ENCODE data around the gene CHRM4.

CHRM4 gene

DNA sequence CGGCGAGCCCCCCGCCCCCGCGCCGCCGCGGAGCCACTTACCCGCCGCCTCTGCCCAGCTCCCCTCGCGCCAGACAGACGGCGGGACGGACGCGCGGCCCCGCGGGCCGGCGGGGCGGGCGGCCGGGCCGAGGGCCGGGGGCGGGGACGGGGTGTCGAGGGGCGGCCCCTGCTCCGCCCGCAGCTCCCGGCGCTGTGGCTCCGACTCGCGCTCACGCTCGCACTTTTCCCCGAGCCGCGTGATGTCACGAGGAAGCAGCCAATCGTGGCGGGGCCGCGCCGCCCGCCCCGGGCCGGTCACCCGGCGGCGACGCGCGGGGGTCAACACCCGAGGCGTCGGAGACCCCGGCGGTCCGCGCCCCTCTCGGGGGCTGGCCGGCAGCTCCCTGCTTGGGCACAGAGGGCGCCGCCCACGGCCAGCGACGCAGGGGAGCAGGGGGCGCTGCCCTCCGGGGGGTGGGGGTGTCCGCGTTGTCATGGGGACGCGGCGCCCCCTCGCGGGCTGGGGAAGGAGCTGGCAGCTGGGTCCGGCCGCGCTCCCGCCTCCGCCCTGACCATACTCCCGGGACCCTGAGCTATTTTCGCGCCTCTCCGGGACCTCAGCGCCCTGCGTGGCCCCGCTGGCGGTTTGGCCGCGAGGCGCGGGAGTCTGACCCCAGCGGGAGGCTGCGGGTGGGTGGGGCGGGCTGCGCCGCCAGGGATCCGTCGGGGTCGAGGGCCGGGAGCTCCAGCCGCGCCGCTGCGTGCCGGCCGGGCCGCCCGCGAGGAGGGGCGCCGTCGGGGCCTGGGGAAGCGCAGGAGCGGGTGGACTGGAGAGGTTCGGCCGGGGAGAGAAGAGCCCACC lies at the start of gene CHRM4:
CHRM4 (minus strand) TSS at position 199 of the 843 bp plus-strand sequence. CDS start 5,219 bp downstream, outside the sequence.
- DNase-seq (ENCODE audit: low read depth in 2 of 2): no peak

DNA sequence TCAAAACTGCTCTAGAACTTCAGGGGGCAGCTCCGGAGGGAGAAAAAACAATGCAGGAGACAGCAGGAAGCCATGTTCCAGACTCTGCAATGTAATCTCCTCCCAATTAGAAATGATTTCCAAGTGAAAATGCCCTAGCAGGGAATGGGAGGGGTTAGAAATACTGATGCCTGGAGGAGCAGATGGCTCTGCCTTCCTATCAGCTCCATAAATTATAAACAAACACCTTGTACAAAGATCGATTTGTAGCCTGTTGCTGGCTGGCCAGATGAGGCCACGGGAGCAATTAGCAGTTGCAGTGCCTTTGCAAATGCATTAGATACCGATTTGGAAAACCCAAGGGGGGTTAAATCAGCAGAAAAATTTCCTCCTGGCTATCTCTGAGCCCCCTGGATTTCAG lies 46.6 kb upstream of the CHRM4 start:
- no peak for DNase-seq (ENCODE audit: low read depth in 2 of 2)

DNA sequence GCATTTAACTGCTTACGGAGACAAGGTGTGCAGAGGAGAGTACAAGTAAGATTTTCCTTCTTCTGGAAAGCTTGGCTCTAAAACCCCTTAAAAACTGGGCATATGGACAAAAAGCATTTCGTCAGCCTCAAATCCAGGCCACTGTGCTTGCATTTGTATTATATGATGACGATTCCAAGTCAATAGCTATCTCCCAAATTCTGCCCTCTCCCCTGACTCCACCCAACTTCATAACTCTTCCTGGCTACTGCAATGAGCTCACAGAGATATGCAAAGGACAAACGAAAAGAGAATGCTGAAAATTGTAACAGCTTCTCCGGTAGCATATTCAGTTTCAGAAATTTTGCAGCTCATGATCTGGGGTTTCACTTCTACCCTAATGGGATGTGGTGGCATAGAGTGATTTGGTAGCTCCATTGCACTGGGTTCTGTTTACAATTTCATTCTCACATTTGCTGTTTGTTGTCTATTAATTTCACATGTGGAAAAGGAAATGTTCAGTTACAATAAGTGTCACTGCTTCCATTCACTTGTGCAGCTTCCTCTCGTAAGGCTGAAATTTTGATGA lies 45.6 kb upstream of the CHRM4 start:
- no peak for DNase-seq (ENCODE audit: low read depth in 2 of 2)

DNA sequence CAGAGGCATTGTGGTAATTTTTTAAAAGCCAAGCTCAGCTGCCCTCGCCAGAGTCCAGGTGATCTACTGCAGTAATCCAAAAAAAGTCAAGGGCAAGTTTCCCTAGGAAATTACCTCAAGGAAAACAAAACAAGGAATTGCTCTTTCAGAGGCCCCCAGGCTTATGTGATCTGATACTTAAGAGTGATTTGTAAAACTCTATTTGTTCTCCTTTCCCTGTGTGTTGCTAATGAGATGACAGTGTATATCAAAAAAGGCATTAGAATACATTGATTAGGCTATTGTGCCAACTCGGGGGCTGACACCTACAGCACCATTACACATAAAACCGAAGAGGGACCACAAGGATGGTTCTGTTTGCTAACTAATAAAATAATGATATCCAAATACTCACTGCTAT lies 44.5 kb upstream of the CHRM4 start:
- DNase-seq (ENCODE audit: low read depth in 2 of 2): no peak

DNA sequence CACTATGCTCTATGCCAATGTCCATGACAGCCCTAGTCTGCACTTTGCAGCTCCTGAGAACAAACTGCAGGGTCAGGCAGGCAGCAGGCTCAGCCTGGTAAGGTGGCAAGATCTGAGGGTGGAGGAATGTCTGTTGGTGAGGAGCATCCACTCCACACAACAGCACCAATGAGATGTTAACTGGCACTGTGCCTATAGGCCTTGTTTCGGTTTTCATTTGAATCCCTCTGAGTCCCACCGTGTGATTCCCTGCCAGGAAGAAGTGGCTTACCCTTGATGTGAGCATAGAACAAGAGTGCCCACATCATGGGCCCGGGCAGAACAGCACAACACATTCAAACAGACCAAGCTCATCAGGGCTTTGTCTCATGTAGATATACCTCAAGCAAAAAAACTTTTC lies 44.1 kb upstream of the CHRM4 start:
- DNase-seq (ENCODE audit: low read depth in 2 of 2): no peak

DNA sequence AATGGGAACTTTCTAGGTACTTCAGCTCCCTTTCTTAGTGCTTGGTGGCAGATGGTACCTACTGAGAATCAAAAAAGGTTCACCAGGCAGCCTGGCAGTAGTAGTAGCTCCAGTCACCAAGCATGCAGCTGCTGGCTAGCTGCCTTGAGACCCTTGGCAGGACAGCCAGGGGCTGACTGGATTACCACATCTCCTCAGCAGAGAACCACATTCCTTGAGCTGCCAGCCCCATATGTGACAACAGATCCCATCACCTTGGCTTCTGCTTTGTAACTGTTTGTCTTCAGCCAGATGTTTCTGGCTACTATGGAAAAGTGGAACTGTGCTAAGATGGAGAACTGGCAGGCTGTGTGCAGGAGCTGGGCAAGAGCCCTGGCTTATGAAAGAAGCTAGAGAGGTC lies 39.6 kb upstream of the CHRM4 start:
- DNase-seq (ENCODE audit: low read depth in 2 of 2): no peak

DNA sequence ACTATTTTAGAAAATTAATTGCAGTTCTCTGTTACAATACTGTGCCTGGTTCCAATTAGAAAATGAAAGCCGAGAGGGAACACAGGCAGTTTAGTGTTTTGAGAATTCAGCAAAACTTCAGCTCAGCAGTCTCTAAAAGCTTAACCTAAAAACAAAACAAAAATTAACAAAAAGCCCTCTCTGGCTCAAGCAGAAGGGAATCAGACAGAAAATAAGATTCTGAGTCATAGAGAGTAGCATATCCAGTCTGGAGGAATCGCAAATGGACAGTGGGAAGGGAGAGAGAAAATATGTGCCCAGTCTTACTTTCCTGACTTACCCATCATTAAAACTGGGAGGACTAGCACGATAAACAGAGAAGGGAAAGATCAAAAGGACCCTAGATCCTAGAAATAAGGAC lies 38.1 kb upstream of the CHRM4 start:
- no peak for DNase-seq (ENCODE audit: low read depth in 2 of 2)

DNA sequence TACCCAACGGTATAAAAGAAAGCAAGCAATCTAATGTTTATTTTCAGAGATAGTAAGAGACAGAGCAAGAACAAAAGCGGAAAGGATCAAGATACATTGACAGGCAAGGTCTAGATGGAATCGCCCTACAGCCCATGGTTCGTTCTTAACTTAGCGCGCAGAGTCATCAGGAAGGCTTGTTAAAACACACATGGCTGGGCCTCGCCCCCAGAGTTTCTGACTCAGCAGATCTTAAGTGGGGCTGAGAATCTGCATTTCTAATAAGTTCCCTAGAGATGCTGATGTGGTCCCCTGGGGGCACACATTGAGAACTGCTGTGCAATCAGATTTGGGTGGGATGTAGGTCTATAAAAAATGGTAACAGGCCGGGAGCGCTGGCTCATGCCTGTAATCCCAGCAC lies 35.8 kb upstream of the CHRM4 start:
- no peak for DNase-seq (ENCODE audit: low read depth in 2 of 2)

DNA sequence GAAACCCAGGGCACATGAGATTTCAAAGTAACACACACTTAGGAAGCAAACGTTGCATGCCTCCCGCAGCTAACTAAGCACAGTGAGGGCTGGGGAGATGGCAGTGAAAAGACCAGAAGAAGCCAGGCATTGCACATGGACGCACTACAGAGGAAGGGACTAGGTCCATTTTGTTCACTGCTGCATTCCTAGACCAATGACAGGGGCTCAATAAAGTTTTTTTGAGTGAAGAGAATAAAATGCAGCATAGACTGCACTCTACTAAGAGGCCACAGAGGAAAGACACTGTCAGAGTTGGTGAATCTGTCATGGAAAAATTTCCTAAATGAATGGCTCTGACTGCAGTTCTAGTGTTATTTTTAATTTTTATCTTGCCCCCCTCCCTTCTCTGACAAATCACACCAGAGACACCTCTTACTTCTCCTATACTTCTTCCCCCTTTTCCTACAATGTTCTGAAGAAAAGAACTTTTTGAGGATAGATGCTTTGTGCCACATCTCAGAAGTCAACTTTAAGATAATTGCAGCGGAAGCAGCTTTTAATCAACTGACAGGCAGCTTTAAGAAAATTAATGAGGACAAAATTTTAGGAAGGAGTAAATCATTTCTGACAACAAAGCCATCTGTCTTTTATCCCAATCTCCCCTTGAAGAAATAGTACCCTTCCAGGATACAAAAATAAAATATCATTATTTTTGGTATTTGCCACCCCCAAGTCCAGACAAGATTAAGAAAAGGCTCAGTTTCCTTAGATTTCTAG lies 34.8 kb upstream of the CHRM4 start:
- no peak for DNase-seq (ENCODE audit: low read depth in 2 of 2)

DNA sequence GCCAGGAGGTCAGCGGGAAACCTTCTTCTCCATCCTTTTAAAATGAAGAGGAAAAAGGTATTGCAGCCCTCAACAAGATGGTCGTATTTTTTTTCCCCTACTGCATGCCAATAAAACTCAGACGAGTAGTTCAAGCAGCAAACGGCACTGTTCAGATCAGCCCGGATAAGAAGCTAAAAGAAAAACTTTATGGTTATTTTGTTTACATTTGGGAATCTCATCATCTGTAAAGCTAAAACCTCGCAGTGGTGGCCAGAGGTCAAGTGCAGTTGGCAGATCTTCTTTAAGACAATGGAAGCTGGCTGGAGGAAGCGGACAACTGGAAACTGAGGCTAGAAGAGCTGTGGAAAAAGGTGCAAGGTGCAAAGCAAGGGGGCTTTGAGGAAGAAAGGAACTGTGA lies 31.0 kb upstream of the CHRM4 start:
- DNase-seq (ENCODE audit: low read depth in 2 of 2): no peak

DNA sequence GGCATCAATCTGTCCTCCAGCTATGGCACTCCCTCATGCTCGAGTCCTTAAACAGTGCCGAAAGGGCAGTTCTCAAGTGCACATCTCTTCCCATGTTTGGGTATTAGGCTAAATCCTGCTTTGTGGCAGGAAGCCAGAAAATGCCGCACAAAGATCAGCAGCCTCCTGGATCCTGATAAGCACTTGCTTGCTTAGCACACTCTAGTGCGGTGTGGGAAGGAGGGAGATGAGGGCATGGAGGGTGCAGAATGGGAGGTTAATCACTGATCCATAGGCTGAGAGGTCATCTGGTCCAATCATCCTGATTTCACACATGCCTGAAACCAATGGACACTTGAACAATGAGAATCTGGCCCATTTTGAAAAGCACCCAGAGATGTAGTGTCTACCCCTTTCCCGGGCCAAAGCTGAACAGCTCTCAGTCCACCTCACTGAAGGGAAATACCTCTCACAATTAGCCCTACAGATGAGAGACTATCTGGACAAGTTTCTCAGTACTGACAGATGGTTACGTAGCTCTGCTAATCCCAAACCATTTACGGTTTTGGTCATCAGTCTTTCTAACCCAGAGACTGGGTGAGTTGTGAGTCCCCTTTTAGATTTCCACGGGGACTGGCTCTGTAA lies 29.8 kb upstream of the CHRM4 start:
- DNase-seq (ENCODE audit: low read depth in 2 of 2): no peak

DNA sequence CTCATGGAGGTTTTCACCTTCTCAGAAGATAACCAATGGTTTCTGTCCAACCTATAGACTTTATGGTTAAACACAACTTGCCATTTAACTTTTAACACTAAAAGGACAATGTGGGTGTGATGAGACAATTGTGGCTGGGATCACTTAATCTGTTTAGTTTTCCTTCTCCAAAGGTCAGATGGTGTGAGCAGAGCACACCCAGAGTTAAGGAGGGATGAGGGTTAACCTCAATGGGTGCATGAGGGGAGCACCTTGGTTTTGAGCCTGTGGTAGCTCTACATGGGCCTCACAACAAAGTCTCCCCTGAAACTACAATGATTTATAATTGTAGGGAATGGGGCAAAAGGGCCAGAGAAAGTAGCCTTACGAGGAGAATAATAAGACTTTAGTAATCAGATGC lies 28.9 kb upstream of the CHRM4 start:
- DNase-seq (ENCODE audit: low read depth in 2 of 2): no peak

DNA sequence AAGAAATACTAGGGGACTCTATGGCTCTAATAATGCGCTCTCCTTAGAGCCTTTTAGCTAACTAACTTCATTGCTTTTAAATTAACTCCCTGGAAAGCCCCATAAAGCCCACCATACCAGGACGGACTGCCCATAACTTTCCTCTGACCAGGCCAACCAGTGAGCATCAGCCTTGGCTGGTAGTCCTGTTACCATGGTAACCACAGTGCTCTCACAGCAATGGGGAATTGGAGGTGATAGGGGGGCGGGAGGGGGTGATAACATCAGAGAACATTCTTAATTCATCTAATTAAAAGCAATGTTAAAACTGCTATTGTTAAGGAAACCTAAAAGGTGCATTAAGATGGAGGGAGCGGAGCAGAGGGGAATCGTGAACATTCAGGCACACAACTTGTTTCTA lies 27.2 kb upstream of the CHRM4 start:
- no peak for DNase-seq (ENCODE audit: low read depth in 2 of 2)

DNA sequence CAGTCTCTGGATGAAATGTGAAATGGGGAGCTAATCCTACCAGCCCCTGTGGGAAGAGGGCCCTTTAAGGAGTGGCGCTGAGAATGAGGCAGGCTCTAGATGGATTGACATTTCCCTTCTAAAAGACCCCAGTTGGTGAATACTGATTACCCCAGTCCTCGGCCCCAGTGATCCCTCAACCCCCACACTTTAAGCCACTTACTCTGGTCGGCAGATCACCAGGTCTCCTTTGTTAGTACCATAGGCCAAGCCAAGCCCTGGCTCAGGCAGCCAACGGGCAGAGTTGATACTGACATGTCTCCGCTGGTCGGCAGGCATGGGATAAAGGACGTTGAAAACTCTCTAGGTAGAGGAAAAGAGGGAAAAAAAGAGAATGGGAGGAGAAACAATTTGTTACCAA lies 26.1 kb upstream of the CHRM4 start:
- DNase-seq (ENCODE audit: low read depth in 2 of 2): no peak

DNA sequence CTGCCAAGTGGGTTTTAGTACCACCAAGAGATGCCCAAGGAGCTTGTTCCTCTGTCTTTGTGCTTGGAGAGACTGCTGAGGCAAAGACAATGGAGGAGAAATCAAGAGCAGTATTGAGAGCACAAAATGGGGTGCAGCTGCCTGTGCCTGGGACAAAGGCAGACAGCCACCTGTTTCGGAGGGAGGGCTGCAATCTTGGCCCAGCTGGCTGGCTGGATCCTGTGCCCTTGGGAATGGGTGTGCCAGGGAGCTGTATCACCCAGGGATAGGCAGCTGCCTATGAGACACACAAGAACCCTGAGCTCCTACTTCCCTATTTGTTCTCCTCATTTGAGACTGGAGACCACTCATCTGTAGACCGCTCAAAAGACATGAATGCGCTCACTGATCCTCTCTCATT lies 23.3 kb upstream of the CHRM4 start:
- DNase-seq (ENCODE audit: low read depth in 2 of 2): no peak

DNA sequence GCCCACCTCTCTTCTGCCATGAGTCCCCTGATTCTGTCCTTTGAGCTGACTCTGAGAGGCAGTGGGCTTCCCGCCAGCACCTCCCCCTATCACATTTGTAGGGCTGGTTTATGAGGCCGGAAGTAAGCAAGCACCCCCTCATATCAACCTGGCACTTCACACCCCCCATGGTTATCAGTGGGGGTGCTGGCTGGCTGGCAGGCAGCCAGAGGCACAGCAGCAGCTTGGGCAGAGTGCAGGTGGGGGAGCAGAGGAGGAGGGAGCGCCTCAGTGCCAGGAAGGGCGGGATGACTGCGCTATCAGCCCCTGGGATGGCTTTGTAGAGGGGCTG lies 22.9 kb upstream of the CHRM4 start:
- no peak for DNase-seq (ENCODE audit: low read depth in 2 of 2)

DNA sequence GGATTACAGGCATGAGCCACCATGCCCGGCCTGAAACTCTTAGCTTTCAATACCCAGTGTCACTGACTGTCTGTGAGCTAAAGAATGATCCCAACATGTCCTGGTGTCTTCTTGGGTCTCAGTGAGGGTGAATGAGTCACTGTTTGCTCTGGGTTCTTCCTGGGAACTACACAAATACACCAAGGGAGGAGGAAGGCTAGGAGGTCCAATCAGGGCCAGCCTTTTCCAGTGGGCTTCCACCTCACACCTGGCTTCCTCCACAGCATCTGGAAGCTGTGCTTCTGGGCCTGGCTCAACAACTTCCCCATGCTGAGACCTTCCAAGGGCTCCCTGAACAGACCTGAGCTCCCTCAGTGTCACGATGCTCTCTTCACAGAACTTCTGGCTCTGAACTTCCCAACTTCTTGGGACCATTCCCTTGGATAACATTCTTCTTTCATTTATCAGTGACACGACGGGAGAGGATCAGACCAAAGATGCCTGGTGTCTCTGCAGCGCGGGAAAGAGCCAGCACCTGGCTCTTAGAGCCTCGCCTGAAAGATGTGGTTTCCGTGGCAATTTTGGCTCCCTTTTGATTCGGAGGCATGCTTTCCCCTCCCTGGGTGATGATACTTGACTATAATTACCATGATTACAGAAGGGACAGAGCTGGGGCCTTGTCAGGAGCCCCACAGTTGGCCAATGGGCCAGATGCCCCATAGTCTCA lies 22.3 kb upstream of the CHRM4 start:
- DNase-seq (ENCODE audit: low read depth in 2 of 2): no peak

DNA sequence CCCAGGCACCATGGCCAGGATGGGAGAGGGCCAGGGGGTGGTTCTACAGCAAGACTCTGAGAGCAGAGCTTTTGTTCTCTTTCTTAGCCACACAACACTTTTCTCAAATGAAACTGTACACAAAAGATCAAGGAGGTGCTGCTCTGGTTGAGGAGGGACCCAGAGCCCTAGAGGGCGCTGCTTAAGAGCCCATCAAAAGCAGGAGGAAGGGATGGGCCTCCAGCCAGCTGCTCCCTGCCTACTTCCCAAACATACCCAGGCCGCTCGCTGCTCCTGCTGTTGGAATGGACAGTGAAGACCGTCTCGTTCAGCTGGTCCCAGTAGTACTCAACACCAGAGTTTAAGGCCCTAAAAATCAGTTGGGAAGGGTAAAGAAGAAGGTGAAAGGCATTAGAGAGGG lies 18.4 kb upstream of the CHRM4 start:
- no peak for DNase-seq (ENCODE audit: low read depth in 2 of 2)

DNA sequence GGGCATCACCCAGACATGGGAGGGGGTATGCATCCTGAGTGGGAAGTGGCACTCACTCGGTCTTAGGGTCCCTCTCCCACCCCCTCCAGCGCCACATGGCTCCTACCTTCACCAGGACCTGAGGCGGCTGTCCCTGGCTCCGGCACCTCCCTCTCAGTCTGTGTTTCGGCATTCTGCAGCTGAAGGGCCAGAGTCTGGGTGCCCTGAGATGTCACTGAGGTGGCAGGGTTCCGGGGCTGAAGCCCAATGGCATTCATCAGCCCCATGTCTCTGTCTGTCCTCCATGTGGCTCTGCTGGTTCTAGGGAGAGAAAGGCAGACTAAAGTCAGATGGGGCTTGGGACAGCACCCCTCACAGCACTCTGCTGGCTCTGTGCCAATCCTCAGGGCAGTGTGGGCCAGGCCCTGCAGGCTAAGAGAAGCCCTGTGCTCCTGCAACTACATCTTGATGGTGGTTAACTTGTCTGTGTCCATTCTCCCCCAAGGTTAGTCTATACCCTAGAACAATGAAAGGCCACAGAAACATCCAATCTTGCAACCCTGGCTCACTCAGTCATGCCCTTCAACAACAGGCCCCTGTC lies 16.9 kb upstream of the CHRM4 start:
- DNase-seq (ENCODE audit: low read depth in 2 of 2): no peak

DNA sequence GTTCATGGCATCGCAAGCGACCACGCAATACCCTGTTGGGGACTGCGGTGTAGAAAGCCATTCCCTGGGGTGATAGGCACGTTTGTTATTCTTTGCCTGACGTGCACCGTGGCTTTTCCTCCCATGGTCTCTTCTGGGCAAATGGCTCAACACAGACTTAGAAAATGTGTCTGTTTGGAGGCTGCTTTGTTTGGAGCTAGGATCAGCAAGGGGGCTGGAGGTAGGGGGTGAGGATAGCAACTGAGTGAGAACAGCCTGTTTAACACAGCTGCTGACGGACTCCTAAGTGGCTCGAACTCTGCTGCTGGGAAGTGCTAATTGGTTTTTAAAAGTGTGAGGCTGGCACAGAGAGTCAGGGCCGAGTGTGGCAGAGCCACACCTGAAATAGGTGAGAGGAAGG lies 16.1 kb upstream of the CHRM4 start:
- no peak for DNase-seq (ENCODE audit: low read depth in 2 of 2)

DNA sequence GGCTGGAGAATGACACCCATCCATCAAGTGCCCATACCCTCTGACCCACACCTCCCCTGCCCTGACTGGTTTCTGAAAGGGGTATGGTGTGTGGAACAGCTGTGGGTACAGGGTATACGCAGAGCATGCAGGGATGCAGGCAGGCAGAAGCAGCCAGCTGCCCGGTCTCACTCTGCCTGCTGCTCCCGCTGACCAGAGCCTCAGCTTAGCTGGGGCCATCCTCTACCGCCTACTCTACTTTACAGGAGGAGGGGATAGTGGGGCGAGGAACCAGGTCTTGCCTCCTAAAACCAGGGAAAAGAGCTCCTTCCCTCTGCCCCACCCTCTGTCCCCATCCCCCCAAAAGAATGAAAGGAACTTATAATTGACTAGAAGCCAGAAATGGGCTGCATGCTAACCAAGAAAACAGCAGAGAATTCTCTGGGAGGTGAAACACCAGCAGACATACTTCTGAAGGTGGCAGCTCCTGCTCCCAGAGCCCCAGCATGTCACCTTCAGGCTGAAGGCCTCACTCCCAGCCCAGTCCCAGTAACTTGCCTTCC lies 13.0 kb upstream of the CHRM4 start:
- no peak for DNase-seq (ENCODE audit: low read depth in 2 of 2)
